Adrenal gland (tissue), 12 donors: Measurements from ENCODE around the gene PAPLN. TPM values are rescaled to one million over a fixed set of nuclear protein-coding genes. Genes with fewer than 3 reads are reported as not detected.

ENCODE experiments used
- DNase-seq, 7 donors: peaks; one replicate each; pipeline ENCODE4 v3.0.0-alpha.2; 2019 to 2020
- H3K27ac ChIP-seq, 5 donors: fragments of 200-600 bp; sonication (generic) in 4 of 5; 1 replicate in 3 of 5; 2 replicates in 2 of 5; pipeline versions ENCODE4 v1.5.1 to v1.8.0; 2016 to 2020; ENCODE audit warnings: mild to moderate bottlenecking in 1 of 5
- H3K27me3 ChIP-seq: fragments of 200-600 bp; 2 replicates; pipeline ENCODE4 v1.8.0; 2021
- H3K36me3 ChIP-seq, 2 donors: fragments of 200-600 bp; replicated peaks in 1 of 2; 1 replicate in 1 of 2; 2 replicates in 1 of 2; pipeline versions ENCODE4 v1.5.1 to v1.8.0; 2018 to 2022
- H3K4me1 ChIP-seq, 2 donors: fragments of 200-600 bp; replicated peaks in 1 of 2; 1 replicate in 1 of 2; 2 replicates in 1 of 2; pipeline versions ENCODE4 v1.5.1 to v1.8.0; 2018 to 2021
- H3K4me3 ChIP-seq, 4 donors: fragments of 200-600 bp; sonication (generic) in 3 of 4; one replicate each; pipeline ENCODE4 v1.5.1; 2016 to 2018
- H3K9me3 ChIP-seq, 3 donors: fragments of 200-600 bp; sonication (generic) in 1 of 3; replicated peaks in 1 of 3; 1 replicate in 2 of 3; 2 replicates in 1 of 3; pipeline versions ENCODE4 v1.5.1 to v1.8.0; 2016 to 2021
- POLR2A ChIP-seq, 2 donors: fragments of 450-650 bp; IDR thresholded peaks; one replicate each; pipeline ENCODE4 v1.6.1; 2017; ENCODE audit warnings: antibody characterized with exemption in 2 of 2, mild to moderate bottlenecking in 2 of 2, moderate library complexity in 1 of 2
- WGBS, 4 donors: extraction: QIAGEN DNeasy Blood & Tissue Kit in 2 of 4; methylation state at CpG; one replicate each; pipeline versions ENCODE4 v1.1.5 to v1.1.7; 2013 to 2017; 5-methylcytosine and 5-hydroxymethylcytosine counted together
- intact Hi-C, 2 donors: fragments of 100-400 bp; cut with DNase I; formaldehyde crosslinking; loops; one replicate each; pipeline versions ENCODE4 v1.14.1 to v1.15.0; 2022 to 2023
- polyA plus RNA-seq, 3 donors: library from polyadenylated mRNA; stranded (reverse); fragments of 200-250 nt in 2 of 3; fragments of 350-450 nt in 1 of 3; fragmentation: Illumina TruSeq in 1 of 3; extraction: RNeasy Lipid Tissue Mini Kit (QIAGEN cat#74804) in 1 of 3; gene quantifications; one replicate each; pipeline ENCODE4 v1.2.3, GENCODE V29; 2013 to 2014
- total RNA-seq, 9 donors: library from RNA; depleted of rRNA in 4 of 9; stranded (reverse); fragments of >200 nt in 4 of 9; fragments of 120-200 nt in 1 of 9; fragmentation: NEBNext Ultra II Directional in 1 of 9; extraction: Animal tissue kit (Norgen Biotek cat#: 25700) in 1 of 9; gene quantifications; one replicate each; pipeline versions ENCODE4 v1.1.0 to v1.2.4, GENCODE V29; 2013 to 2023
- TF ChIP-seq, protein P1 (sequence below), 6 experiments: fragments of 450-650 bp in 4 of 6; fragments of 200-600 bp in 2 of 6; sonication (generic) in 1 of 6; IDR thresholded peaks; 1 replicate in 5 of 6; 2 replicates in 1 of 6; pipeline versions ENCODE4 v1.5.1 to v1.8.0; 2016 to 2021; ENCODE audit warnings: antibody characterized with exemption in 6 of 6, mild to moderate bottlenecking in 2 of 6, moderate library complexity in 1 of 6
- donor health status: healthy with polysubstance abuse.
- donor health status: Bipolar disorder and iron deficiency.
- donor health status: DM: yes; HTN: yes; CAD: no.
- donor health status: DM: no; HTN: no; CAD: no.
- donor health status: DM: no; HTN: no; CAD: no.
- donor health status: DM: yes; HTN: yes; CAD: no.

The PAPLN gene
- total and polyA plus RNA-seq, 12 donors = 4.2 to 33.6 (median 12.5) TPM

DNA sequence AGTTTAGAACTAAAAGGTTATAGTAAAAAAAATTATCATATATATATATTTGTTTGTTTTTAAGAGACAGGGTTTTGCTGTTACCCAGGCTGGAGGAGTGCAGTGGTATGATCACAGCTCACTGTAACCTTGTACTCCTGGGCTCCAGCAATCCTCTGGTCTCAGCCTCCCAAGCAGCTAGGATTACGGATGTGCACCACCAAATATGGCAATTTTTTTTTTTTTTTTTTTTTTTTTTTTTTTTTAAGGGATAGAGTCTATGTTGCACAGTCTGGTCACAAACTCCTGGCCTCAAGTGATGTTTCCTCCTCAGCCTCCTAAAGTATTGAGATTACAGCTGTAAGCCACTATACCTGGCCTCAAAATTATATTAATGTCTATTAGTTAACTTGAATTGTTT is 48.7 kb downstream of the PAPLN start:
- Histone ChIP-seq H3K27me3 (no peaks in the 10 kb centered on the region), H3K27ac (no peak overlapping the region), H3K4me1 (no peaks in the 10 kb centered on the region), H3K36me3 (peaks cover 0 to 46% of the 10 kb centered on the region in 2 donors), H3K4me3 (no peak overlapping the region), H3K9me3 (no peaks in the 10 kb centered on the region)
- intact Hi-C loops = no loop called here
- DNase-seq = no peak
- no peak for TF ChIP-seq POLR2A (IDR thresholded peaks at IDR 0.05)
- TF ChIP-seq, protein P1, sequence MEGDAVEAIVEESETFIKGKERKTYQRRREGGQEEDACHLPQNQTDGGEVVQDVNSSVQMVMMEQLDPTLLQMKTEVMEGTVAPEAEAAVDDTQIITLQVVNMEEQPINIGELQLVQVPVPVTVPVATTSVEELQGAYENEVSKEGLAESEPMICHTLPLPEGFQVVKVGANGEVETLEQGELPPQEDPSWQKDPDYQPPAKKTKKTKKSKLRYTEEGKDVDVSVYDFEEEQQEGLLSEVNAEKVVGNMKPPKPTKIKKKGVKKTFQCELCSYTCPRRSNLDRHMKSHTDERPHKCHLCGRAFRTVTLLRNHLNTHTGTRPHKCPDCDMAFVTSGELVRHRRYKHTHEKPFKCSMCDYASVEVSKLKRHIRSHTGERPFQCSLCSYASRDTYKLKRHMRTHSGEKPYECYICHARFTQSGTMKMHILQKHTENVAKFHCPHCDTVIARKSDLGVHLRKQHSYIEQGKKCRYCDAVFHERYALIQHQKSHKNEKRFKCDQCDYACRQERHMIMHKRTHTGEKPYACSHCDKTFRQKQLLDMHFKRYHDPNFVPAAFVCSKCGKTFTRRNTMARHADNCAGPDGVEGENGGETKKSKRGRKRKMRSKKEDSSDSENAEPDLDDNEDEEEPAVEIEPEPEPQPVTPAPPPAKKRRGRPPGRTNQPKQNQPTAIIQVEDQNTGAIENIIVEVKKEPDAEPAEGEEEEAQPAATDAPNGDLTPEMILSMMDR (IDR thresholded peaks at IDR 0.05) = no peak
- 83 to 97% (median 88%) methylated on average over 1 of the region's 1 CpG for WGBS, 4 donors

GRCh38 chr14:73286598-73286997 is 49.3 kb downstream of the PAPLN start:
- no peaks in the 10 kb centered on the region for H3K27me3 ChIP-seq
- H3K4me1 ChIP-seq = no peaks in the 10 kb centered on the region
- H3K36me3 ChIP-seq = peaks cover 0 to 49% of the 10 kb centered on the region in 2 donors
- no peak for DNase-seq
- H3K9me3 ChIP-seq = no peaks in the 10 kb centered on the region
- no peak overlapping the region for H3K27ac ChIP-seq
- intact Hi-C loops = no loop called here
- 91 to 96% (median 94%) methylated on average over 2 of the region's 2 CpGs for WGBS, 4 donors
- no peak for TF ChIP-seq POLR2A (IDR thresholded peaks at IDR 0.05)
- TF ChIP-seq, protein P1 (IDR thresholded peaks at IDR 0.05) = no peak
- H3K4me3 ChIP-seq = no peak overlapping the region

GRCh38 chr14:73287071-73287470 is 49.8 kb downstream of the PAPLN start:
- Histone ChIP-seq H3K4me3 (no peak overlapping the region), H3K36me3 (peaks cover 0 to 49% of the 10 kb centered on the region in 2 donors), H3K27me3 (no peaks in the 10 kb centered on the region), H3K9me3 (no peaks in the 10 kb centered on the region), H3K4me1 (no peaks in the 10 kb centered on the region), H3K27ac (no peak overlapping the region)
- 89 to 95% (median 93%) methylated on average over 5 of the region's 5 CpGs for WGBS, 4 donors
- DNase-seq = no peak
- intact Hi-C loops = no loop called here
- TF ChIP-seq POLR2A (IDR thresholded peaks at IDR 0.05) = no peak
- TF ChIP-seq, protein P1 (IDR thresholded peaks at IDR 0.05) = no peak

- DNase-seq = no peak
- Histone ChIP-seq H3K27ac (no peak overlapping the region), H3K27me3 (no peaks in the 10 kb centered on the region), H3K9me3 (no peaks in the 10 kb centered on the region), H3K4me3 (no peak overlapping the region), H3K36me3 (peaks cover 0 to 39% of the 10 kb centered on the region in 2 donors), H3K4me1 (no peaks in the 10 kb centered on the region)
- WGBS, 4 donors = 69 to 82% (median 73%) methylated on average over 3 of the region's 3 CpGs
- TF ChIP-seq, protein P1 (IDR thresholded peaks at IDR 0.05) = no peak
- TF ChIP-seq POLR2A (IDR thresholded peaks at IDR 0.05) = no peak
- intact Hi-C loops = no loop called here
Observed at GRCh38 chr14:73289308-73289707, 52.0 kb downstream of the PAPLN start.
